COLO668 (cell line): Measurements from ENCODE around the gene KCNIP4.
A peak's percentile ranks its signal among the peaks of the same experiment; 100 is the strongest.
"Not testable (repeated sequence)": the region's sequence is repeated elsewhere in the genome, so short reads cannot be mapped to it uniquely, and the experiment has no call there.

ENCODE experiments used
- DNase-seq: peaks from one replicate; lab custom pipeline; 2025; ENCODE audit not compliant: unreplicated experiment; lab: John Stamatoyannopoulos, UW

Gene KCNIP4

GRCh38 chr4:20809812-20810211 is 1138.8 kb downstream of the KCNIP4 start:
- DNase-seq = peak; percentile 47

- DNase-seq = no peak
These were observed 1142.9 kb downstream of the KCNIP4 start for GRCh38 chr4:20805716-20806115.

GRCh38 chr4:20787940-20788665 is 1160.5 kb downstream of the KCNIP4 start:
- no peak for DNase-seq

GRCh38 chr4:20783134-20783533 is 1165.4 kb downstream of the KCNIP4 start:
- not testable (repeated sequence) for DNase-seq

- DNase-seq = no peak
These were observed 1169.7 kb downstream of the KCNIP4 start for GRCh38 chr4:20778896-20779295.

- peak; percentile 34 for DNase-seq
These were observed 1175.2 kb downstream of the KCNIP4 start for GRCh38 chr4:20773144-20773997.

- no peak for DNase-seq
These were observed 1184.1 kb downstream of the KCNIP4 start for GRCh38 chr4:20764366-20764992.

GRCh38 chr4:20761826-20762225 is 1186.7 kb downstream of the KCNIP4 start:
- no peak for DNase-seq

- DNase-seq = no peak
These were observed 1187.2 kb downstream of the KCNIP4 start for GRCh38 chr4:20761382-20761781.

GRCh38 chr4:20760053-20760452 is 1188.5 kb downstream of the KCNIP4 start:
- DNase-seq = no peak

GRCh38 chr4:20754036-20754435 is 1194.5 kb downstream of the KCNIP4 start:
- DNase-seq = no peak

- DNase-seq = no peak
These were observed 1195.9 kb downstream of the KCNIP4 start for GRCh38 chr4:20752641-20753040.

GRCh38 chr4:20746000-20746399 is 1202.6 kb downstream of the KCNIP4 start:
- not testable (repeated sequence) for DNase-seq

GRCh38 chr4:20735931-20736330 is 1212.6 kb downstream of the KCNIP4 start:
- DNase-seq = no peak

GRCh38 chr4:20724915-20725314 is 1223.7 kb downstream of the KCNIP4 start:
- DNase-seq = no peak

- no peak for DNase-seq
These were observed 1225.1 kb downstream of the KCNIP4 start for GRCh38 chr4:20723463-20723862.

- DNase-seq = no peak
These were observed 1225.6 kb downstream of the KCNIP4 start for GRCh38 chr4:20723019-20723418.

- DNase-seq = no peak
These were observed 1237.2 kb downstream of the KCNIP4 start for GRCh38 chr4:20711335-20711734.

GRCh38 chr4:20700007-20700761 is 1248.4 kb downstream of the KCNIP4 start, which contains the start of gene PACRGL:
Gene PACRGL (plus strand): TSS chr4:20700458. CDS start chr4:20704482, 4,024 bp downstream.
- peak; percentile 97 for DNase-seq

GRCh38 chr4:20698820-20699219 is 1249.8 kb downstream of the KCNIP4 start:
- no peak for DNase-seq

GRCh38 chr4:20698382-20698781 is 1250.2 kb downstream of the KCNIP4 start:
- no peak for DNase-seq
